Upper lobe of left lung (tissue), 6 donors: ENCODE measurements around the gene A1BG. TPM values are rescaled to one million over a fixed set of nuclear protein-coding genes. Genes with fewer than 3 reads are reported as not detected.

Experiments used
- ATAC-seq, 2 donors: fragments of 200-7000 bp; cut with Tn5 transposase; one replicate each; pipeline ENCODE4 v1.9.1; 2022; ENCODE audit warnings: mild to moderate bottlenecking in 2 of 2, moderate library complexity in 2 of 2; ENCODE audit not compliant: low FRiP score in 2 of 2
- DNase-seq, 2 donors: peaks; one replicate each; pipeline ENCODE4 v3.0.0-alpha.2; 2019 to 2020
- H3K27ac ChIP-seq, 4 donors: fragments of 200-600 bp; sonication (generic); one replicate each; pipeline ENCODE4 v1.5.1; 2016 to 2019
- H3K27me3 ChIP-seq, 4 donors: fragments of 200-600 bp; sonication (generic); one replicate each; pipeline ENCODE4 v1.5.1; 2017 to 2019
- H3K36me3 ChIP-seq, 4 donors: fragments of 200-600 bp; sonication (generic); one replicate each; pipeline ENCODE4 v1.5.1; 2016 to 2019
- H3K4me1 ChIP-seq, 4 donors: fragments of 200-600 bp; sonication (generic); one replicate each; pipeline ENCODE4 v1.5.1; 2018 to 2019
- H3K4me3 ChIP-seq, 4 donors: fragments of 200-600 bp; sonication (generic); one replicate each; pipeline ENCODE4 v1.5.1; 2017 to 2019; ENCODE audit warnings: mild to moderate bottlenecking in 2 of 4, moderate library complexity in 1 of 4
- H3K9me3 ChIP-seq, 4 donors: fragments of 200-600 bp; sonication (generic); one replicate each; pipeline ENCODE4 v1.5.1; 2018 to 2019
- CTCF ChIP-seq, 6 experiments: fragments of 450-650 bp in 4 of 6; fragments of 200-600 bp in 2 of 6; sonication (generic) in 2 of 6; IDR thresholded peaks; one replicate each; pipeline ENCODE4 v1.5.1; 2016 to 2019; ENCODE audit warnings: antibody characterized with exemption in 6 of 6
- EP300 ChIP-seq, 4 donors: sonication (generic); formaldehyde crosslinking; IDR thresholded peaks; one replicate each; pipeline ENCODE4 v1.5.1; 2017; ENCODE audit warnings: antibody characterized with exemption in 4 of 4, control low read depth in 2 of 4
- POLR2A ChIP-seq, 4 donors: fragments of 450-650 bp; IDR thresholded peaks; one replicate each; pipeline ENCODE4 v1.5.1; 2016 to 2017; ENCODE audit warnings: antibody characterized with exemption in 4 of 4, mild to moderate bottlenecking in 2 of 4
- POLR2AphosphoS5 ChIP-seq, 2 donors: sonication (generic); formaldehyde crosslinking; IDR thresholded peaks; one replicate each; pipeline ENCODE4 v1.5.1; 2017; ENCODE audit warnings: antibody characterized with exemption in 2 of 2
- WGBS, 2 donors: methylation state at CpG; one replicate each; pipeline ENCODE4 v1.1.5; 2017 to 2018; 5-methylcytosine and 5-hydroxymethylcytosine counted together
- total RNA-seq, 6 donors: library from RNA; depleted of rRNA in 4 of 6; stranded (reverse); fragments of >200 nt in 4 of 6; gene quantifications; one replicate each; pipeline versions ENCODE4 v1.1.0 to v1.2.1, GENCODE V29; 2016 to 2021
- donor health status: DM: no; HTN: no; CAD: no; lungs with moderate emphysema.
- donor health status: DM: no; HTN: yes; CAD: no; lungs with severe emphysema.

The A1BG gene
- total RNA-seq, 6 donors from 2014 or later, result 8.4 to 26.6 (median 16.4) TPM

- Histone ChIP-seq H3K27ac (peak overlapping the region in 1 of 4 donors; percentile 36), H3K4me1 (peaks cover 3 to 35% (median 10%) of the 10 kb centered on the region in 4 donors), H3K27me3 (peaks cover 0 to 9% (median 4%) of the 10 kb centered on the region in 4 donors), H3K36me3 (peaks cover 12 to 51% (median 39%) of the 10 kb centered on the region in 4 donors), H3K4me3 (no peak overlapping the region), H3K9me3 (no peaks in the 10 kb centered on the region)
- 92 to 100% methylated on average over 1 to 2 of the region's 3 CpGs for WGBS, 2 donors
- TF ChIP-seq POLR2AphosphoS5 (IDR thresholded peaks at IDR 0.05), result peak in 1 of 2 donors; percentile 6
- TF ChIP-seq CTCF (IDR thresholded peaks at IDR 0.05), result no peak
- peak in 1 of 2 donors; percentile 59 for ATAC-seq
- DNase-seq, result peak; percentile 50 to 65
Measured at GRCh38 chr19:58394821-58395219, 41.5 kb upstream of the A1BG start.

GRCh38 chr19:58393725-58394033, 40.4 kb upstream of the A1BG start:
- TF ChIP-seq POLR2A (IDR thresholded peaks at IDR 0.05) (no peak), CTCF (IDR thresholded peaks at IDR 0.05) (no peak), POLR2AphosphoS5 (IDR thresholded peaks at IDR 0.05) (no peak), EP300 (IDR thresholded peaks at IDR 0.05) (no peak)
- H3K36me3 ChIP-seq, result peaks cover 15 to 63% (median 46%) of the 10 kb centered on the region in 4 donors
- peaks cover 5 to 36% (median 15%) of the 10 kb centered on the region in 4 donors for H3K4me1 ChIP-seq
- ATAC-seq (no peak), DNase-seq (no peak)
- H3K9me3 ChIP-seq, result no peaks in the 10 kb centered on the region
- WGBS, 2 donors, result 86 to 88% methylated on average over 4 of the region's 4 CpGs
- H3K27me3 ChIP-seq, result peaks cover 0 to 9% (median 4%) of the 10 kb centered on the region in 4 donors
- H3K4me3 ChIP-seq, result no peak overlapping the region
- H3K27ac ChIP-seq, result no peak overlapping the region

- ATAC-seq, result no peak
- Histone ChIP-seq H3K9me3 (no peaks in the 10 kb centered on the region), H3K4me1 (peaks cover 11 to 42% (median 18%) of the 10 kb centered on the region in 4 donors), H3K36me3 (peaks cover 15 to 67% (median 47%) of the 10 kb centered on the region in 4 donors), H3K27ac (no peak overlapping the region), H3K27me3 (peaks cover 0 to 9% (median 4%) of the 10 kb centered on the region in 4 donors), H3K4me3 (no peak overlapping the region)
- 90 to 94% methylated on average over 15 to 26 of the region's 26 CpGs for WGBS, 2 donors
- peak in 1 of 2 donors; percentile 64 for DNase-seq
- TF ChIP-seq POLR2A (IDR thresholded peaks at IDR 0.05) (no peak), POLR2AphosphoS5 (IDR thresholded peaks at IDR 0.05) (no peak), EP300 (IDR thresholded peaks at IDR 0.05) (no peak), CTCF (IDR thresholded peaks at IDR 0.05) (no peak)
Measured at GRCh38 chr19:58392945-58393724, 39.8 kb upstream of the A1BG start.

GRCh38 chr19:58388175-58388526, 34.9 kb upstream of the A1BG start:
- Histone ChIP-seq H3K4me3 (peak overlapping the region in 3 of 4 donors; percentile 74 to 93 (median 85)), H3K27ac (no peak overlapping the region), H3K4me1 (peaks cover 21 to 41% (median 28%) of the 10 kb centered on the region in 4 donors), H3K27me3 (no peaks in the 10 kb centered on the region), H3K36me3 (peaks cover 5 to 46% (median 27%) of the 10 kb centered on the region in 4 donors), H3K9me3 (no peaks in the 10 kb centered on the region)
- WGBS, 2 donors, result 77 to 78% methylated on average over 3 of the region's 3 CpGs
- no peak for DNase-seq
- TF ChIP-seq POLR2A (IDR thresholded peaks at IDR 0.05) (no peak), CTCF (IDR thresholded peaks at IDR 0.05) (no peak), EP300 (IDR thresholded peaks at IDR 0.05) (no peak), POLR2AphosphoS5 (IDR thresholded peaks at IDR 0.05) (no peak)
- ATAC-seq, result no peak
